Caco-2 (cell line): ENCODE measurements around the gene FBXO31. TPM values are rescaled to one million over a fixed set of nuclear protein-coding genes. Genes with fewer than 3 reads are reported as not detected.
"Not testable (repeated sequence)": the region's sequence is repeated elsewhere in the genome, so short reads cannot be mapped to it uniquely, and the experiment has no call there.

Experiments
- BruUV-seq: library from RNA; stranded (reverse); fragments of 400-500 nt; replicated peaks from 2 replicates; lab custom pipeline; 2021; lab: Mats Ljungman, UMichigan
- CTCF ChIA-PET: fragments of 300-600 bp; sonication (Branson Sonifier 250); formaldehyde crosslinking; loops from one replicate; lab custom pipeline; 2022; ENCODE audit warnings: antibody characterized with exemption; lab: Charles Lee
- POLR2A ChIA-PET: fragments of 300-600 bp; sonication (Branson Sonifier 250); formaldehyde crosslinking; loops from one replicate; lab custom pipeline; 2022; ENCODE audit warnings: antibody characterized with exemption; lab: Charles Lee
- DNase-seq, 2 experiments: peaks; one replicate each; pipeline versions ENCODE4 v3.0.0 to v3.0.0-alpha.2; 2020 to 2022
- H3K27me3 ChIP-seq: replicated peaks from 2 replicates; pipeline ENCODE4 v1.6.0; 2011; ENCODE audit warnings: low read length; ENCODE audit not compliant: control insufficient read depth, insufficient read depth
- H3K36me3 ChIP-seq: 2 replicates; pipeline ENCODE4 v1.5.1; 2011; ENCODE audit warnings: low read length; ENCODE audit not compliant: control insufficient read depth, insufficient read depth
- H3K4me1 ChIP-seq: fragments of 250-450 bp; sonication (Bioruptor Pico); 2 replicates; pipeline ENCODE4 v1.5.1; 2020; ENCODE audit warnings: mild to moderate bottlenecking
- H3K4me3 ChIP-seq: 2 replicates; pipeline ENCODE4 v1.5.1; 2011; ENCODE audit warnings: low read depth, mild to moderate bottlenecking, control low read depth, low read length
- H3K9me3 ChIP-seq: fragments of 250-450 bp; sonication (Bioruptor Pico); 2 replicates; pipeline ENCODE4 v1.5.1; 2020; ENCODE audit warnings: mild to moderate bottlenecking, moderate library complexity
- H3K27ac Mint-ChIP-seq: one replicate; pipeline ENCODE4 v1.8.0; 2022; ENCODE audit warnings: mixed read lengths; ENCODE audit not compliant: unreplicated experiment
- H3K27me3 Mint-ChIP-seq: one replicate; pipeline ENCODE4 v1.8.0; 2022; ENCODE audit warnings: mixed read lengths; ENCODE audit not compliant: insufficient read depth, unreplicated experiment
- H3K36me3 Mint-ChIP-seq: one replicate; pipeline ENCODE4 v1.8.0; 2022; ENCODE audit warnings: mild to moderate bottlenecking, mixed read lengths; ENCODE audit not compliant: insufficient read depth, unreplicated experiment
- H3K4me1 Mint-ChIP-seq: one replicate; pipeline ENCODE4 v1.8.0; 2022; ENCODE audit warnings: low read depth, mixed read lengths; ENCODE audit not compliant: unreplicated experiment
- H3K4me3 Mint-ChIP-seq: one replicate; pipeline ENCODE4 v1.8.0; 2022; ENCODE audit warnings: mild to moderate bottlenecking, moderate library complexity, mixed read lengths; ENCODE audit not compliant: unreplicated experiment
- H3K9me3 Mint-ChIP-seq: one replicate; pipeline ENCODE4 v1.8.0; 2022; ENCODE audit warnings: mixed read lengths; ENCODE audit not compliant: unreplicated experiment
- intact Hi-C: fragments of 100-400 bp; cut with micrococcal nuclease; formaldehyde crosslinking; loops from one replicate; pipeline ENCODE4 v1.10.0; 2022; ENCODE audit not compliant: unreplicated experiment
- total RNA-seq: library from RNA; stranded (reverse); gene quantifications from 2 replicates; pipeline ENCODE4 v1.2.3, GENCODE V29; 2022
- TF ChIP-seq, protein P1 (sequence below), 2 experiments: fragments of 200-600 bp in 1 of 2; IDR thresholded peaks; 1 replicate in 1 of 2; 2 replicates in 1 of 2; pipeline versions ENCODE4 v1.5.1 to v1.8.0; 2011 to 2022; ENCODE audit warnings: antibody characterized with exemption in 1 of 2, control low read depth in 1 of 2, inconsistent platforms in 1 of 2, low read depth in 1 of 2, low read length in 1 of 2, mild to moderate bottlenecking in 1 of 2, moderate library complexity in 1 of 2; ENCODE audit not compliant: insufficient read depth in 1 of 2, severe bottlenecking in 1 of 2, unreplicated experiment in 1 of 2

FBXO31 gene
- total RNA-seq, 1 experiment from 2014 or later, result 55.6 TPM

DNA sequence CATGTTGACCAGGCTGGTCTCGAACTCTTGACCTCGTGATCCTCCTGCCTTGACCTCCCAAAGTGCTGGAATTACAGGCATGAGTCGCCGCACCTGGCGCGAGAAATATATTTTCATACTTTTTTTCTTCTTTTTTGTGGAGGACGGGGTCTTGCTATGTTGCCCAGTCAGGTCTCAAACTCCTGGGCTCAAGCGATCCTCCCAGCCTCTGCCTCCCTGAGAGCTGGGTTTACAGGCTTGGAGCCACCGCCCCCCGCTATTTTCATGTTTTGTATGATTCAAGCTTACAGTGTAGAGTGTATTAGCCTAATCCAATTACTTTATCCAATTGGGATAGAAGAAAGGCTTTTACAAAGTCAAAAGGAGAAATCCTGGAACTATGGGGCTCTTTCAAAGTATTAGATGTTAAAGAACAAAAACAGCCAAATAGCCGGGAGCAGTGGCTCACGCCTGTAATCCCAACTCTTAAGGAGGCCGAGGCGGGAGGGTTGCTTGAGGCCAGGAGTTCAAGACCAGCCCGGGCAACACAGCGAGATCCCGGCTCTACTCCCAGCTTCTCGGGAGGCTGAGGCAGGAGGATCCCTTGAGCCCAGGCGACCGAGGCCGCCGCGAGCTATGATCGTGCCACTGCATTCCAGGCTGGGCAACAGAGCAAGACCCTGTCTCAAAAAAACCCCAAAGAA is 7.2 kb upstream of the FBXO31 start:
- peaks cover 46% of the 10 kb centered on the region for H3K4me1 Mint-ChIP-seq
- POLR2A ChIA-PET, result no interaction called here
- intact Hi-C loops, result loop anchor here (5.0 kb wide), 3 partner anchors 102 to 482 kb away; partner anchors contain the start of gene ZCCHC14

DNA sequence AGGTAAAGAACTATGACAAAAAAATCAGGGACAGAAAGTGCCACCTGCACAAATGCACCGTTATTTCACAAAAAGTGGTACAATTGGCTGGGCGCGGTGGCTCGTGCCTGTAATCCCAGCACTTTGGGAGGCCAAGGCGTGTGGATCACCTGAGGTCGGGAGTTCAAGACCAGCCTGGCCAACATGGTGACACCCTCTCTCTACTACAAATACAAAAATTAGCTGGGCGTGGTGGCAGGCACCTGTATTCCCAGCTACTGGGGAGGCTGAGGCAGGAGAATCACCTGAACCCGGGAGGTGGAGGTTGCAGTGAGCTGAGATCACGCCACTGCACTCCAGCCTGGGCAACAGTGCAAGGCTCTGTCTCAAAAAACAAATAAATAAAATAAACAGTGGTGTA is 6.3 kb upstream of the FBXO31 start:
- H3K27me3 Mint-ChIP-seq, H3K9me3 ChIP-seq, BruUV-seq, POLR2A ChIA-PET, H3K36me3 ChIP-seq, H3K9me3 Mint-ChIP-seq, CTCF ChIA-PET, H3K4me3 Mint-ChIP-seq, H3K27me3 ChIP-seq, H3K4me3 ChIP-seq: not testable (repeated sequence)
- H3K27ac Mint-ChIP-seq, result peak overlapping the region; percentile 95
- H3K36me3 Mint-ChIP-seq, result peaks cover 43% of the 10 kb centered on the region
- DNase-seq, result peak in 1 of 2 experiments; percentile 16
- H3K4me1 Mint-ChIP-seq, result peaks cover 42% of the 10 kb centered on the region
- peaks cover 28% of the 10 kb centered on the region for H3K4me1 ChIP-seq
- intact Hi-C loops, result loop anchor here (5.0 to 10.0 kb wide), 4 partner anchors 102 to 835 kb away; partner anchors contain the start of genes MTHFSD and ZCCHC14

More for the DNA sequence above, 7.2 kb upstream of the FBXO31 start:
- Mint-ChIP-seq H3K9me3 (no peaks in the 10 kb centered on the region), H3K4me3 (peak overlapping the region; percentile 87), H3K27me3 (no peaks in the 10 kb centered on the region), H3K36me3 (peaks cover 51% of the 10 kb centered on the region), H3K27ac (peak overlapping the region; percentile 95)
- DNase-seq, result peak in 1 of 2 experiments; percentile 14
- Histone ChIP-seq H3K4me1 (peaks cover 26% of the 10 kb centered on the region), H3K27me3 (no peaks in the 10 kb centered on the region), H3K9me3 (no peaks in the 10 kb centered on the region), H3K36me3 (no peaks in the 10 kb centered on the region), H3K4me3 (peak overlapping the region; percentile 51)
- CTCF ChIA-PET, result no interaction called here
- no TSS peak for BruUV-seq
- TF ChIP-seq, protein P1, sequence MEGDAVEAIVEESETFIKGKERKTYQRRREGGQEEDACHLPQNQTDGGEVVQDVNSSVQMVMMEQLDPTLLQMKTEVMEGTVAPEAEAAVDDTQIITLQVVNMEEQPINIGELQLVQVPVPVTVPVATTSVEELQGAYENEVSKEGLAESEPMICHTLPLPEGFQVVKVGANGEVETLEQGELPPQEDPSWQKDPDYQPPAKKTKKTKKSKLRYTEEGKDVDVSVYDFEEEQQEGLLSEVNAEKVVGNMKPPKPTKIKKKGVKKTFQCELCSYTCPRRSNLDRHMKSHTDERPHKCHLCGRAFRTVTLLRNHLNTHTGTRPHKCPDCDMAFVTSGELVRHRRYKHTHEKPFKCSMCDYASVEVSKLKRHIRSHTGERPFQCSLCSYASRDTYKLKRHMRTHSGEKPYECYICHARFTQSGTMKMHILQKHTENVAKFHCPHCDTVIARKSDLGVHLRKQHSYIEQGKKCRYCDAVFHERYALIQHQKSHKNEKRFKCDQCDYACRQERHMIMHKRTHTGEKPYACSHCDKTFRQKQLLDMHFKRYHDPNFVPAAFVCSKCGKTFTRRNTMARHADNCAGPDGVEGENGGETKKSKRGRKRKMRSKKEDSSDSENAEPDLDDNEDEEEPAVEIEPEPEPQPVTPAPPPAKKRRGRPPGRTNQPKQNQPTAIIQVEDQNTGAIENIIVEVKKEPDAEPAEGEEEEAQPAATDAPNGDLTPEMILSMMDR (IDR thresholded peaks at IDR 0.05; ENCODE audit: insufficient read depth in 1 of 2, low read depth in 1 of 2, low read length in 1 of 2, severe bottlenecking in 1 of 2, unreplicated experiment in 1 of 2), result no peak

DNA sequence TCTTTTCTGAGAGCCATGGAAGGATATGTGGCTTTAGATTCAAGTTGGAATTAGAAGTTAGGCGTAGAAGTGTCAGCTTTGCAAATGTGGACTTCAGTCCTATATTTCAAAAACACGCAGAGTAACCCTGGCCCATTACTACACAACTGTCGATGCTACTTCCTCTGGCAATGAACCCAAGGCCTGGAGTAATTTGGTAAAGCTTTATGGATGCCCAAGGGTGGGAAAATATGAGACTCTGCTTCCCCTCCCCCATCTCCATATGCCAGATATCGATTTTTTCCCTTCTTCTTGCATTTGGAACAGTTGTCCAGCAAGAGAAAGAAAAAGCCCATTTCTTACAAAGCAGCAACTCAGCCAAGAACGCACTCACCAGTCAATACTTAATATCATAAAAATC is 5.7 kb upstream of the FBXO31 start:
- Mint-ChIP-seq H3K4me1 (peaks cover 36% of the 10 kb centered on the region), H3K36me3 (peaks cover 42% of the 10 kb centered on the region), H3K27me3 (no peaks in the 10 kb centered on the region), H3K9me3 (no peaks in the 10 kb centered on the region), H3K27ac (peak overlapping the region; percentile 95), H3K4me3 (no peak overlapping the region)
- Histone ChIP-seq H3K27me3 (no peaks in the 10 kb centered on the region), H3K4me3 (no peak overlapping the region), H3K9me3 (no peaks in the 10 kb centered on the region), H3K36me3 (no peaks in the 10 kb centered on the region), H3K4me1 (peaks cover 29% of the 10 kb centered on the region)
- intact Hi-C loops, result loop anchor here (10.0 kb wide), 1 partner anchor 834 kb away; the partner anchor contains the start of gene MTHFSD
- TF ChIP-seq, protein P1 (IDR thresholded peaks at IDR 0.05; ENCODE audit: insufficient read depth in 1 of 2, low read depth in 1 of 2, low read length in 1 of 2, severe bottlenecking in 1 of 2, unreplicated experiment in 1 of 2), result no peak
- BruUV-seq, result no TSS peak
- ChIA-PET CTCF (interaction anchor here (1.7 kb wide), 1 partner anchor 247 kb away, joined by 9 read pairs; no protein-coding TSS in a partner anchor), POLR2A (no interaction called here)
- peak in 1 of 2 experiments; percentile 7 for DNase-seq
